A673 (cell line): ENCODE measurements around the gene LEP. TPM values are rescaled to one million over a fixed set of nuclear protein-coding genes. Genes with fewer than 3 reads are reported as not detected.

Experiments
- BruUV-seq: library from RNA; stranded (reverse); fragments of 400-500 nt; replicated peaks from 2 replicates; lab custom pipeline; 2021; lab: Mats Ljungman, UMichigan
- CTCF ChIA-PET: fragments of 300-600 bp; sonication (Branson Sonifier 250); formaldehyde crosslinking; loops from one replicate; lab custom pipeline; 2022; ENCODE audit warnings: antibody characterized with exemption; lab: Charles Lee
- POLR2A ChIA-PET: fragments of 300-600 bp; sonication (Branson Sonifier 250); formaldehyde crosslinking; loops from one replicate; lab custom pipeline; 2022; ENCODE audit warnings: antibody characterized with exemption; ENCODE audit not compliant: low non-redundant PET; lab: Charles Lee
- DNase-seq: peaks from one replicate; pipeline ENCODE4 v3.0.0-alpha.2; 2015; ENCODE audit warnings: low spot score
- H3K27ac ChIP-seq: fragments of 200-600 bp; sonication (generic); 2 replicates; pipeline ENCODE4 v1.5.1; 2016; ENCODE audit warnings: mixed run types, low read depth, mild to moderate bottlenecking, mixed read lengths, antibody characterized with exemption, low read length; ENCODE audit not compliant: poor library complexity, severe bottlenecking
- H3K27me3 ChIP-seq: fragments of 200-600 bp; sonication (generic); replicated peaks from 2 replicates; pipeline ENCODE4 v1.6.1; 2017; ENCODE audit warnings: mixed run types, low read depth, mild to moderate bottlenecking, mixed read lengths, antibody characterized with exemption, low read length; ENCODE audit not compliant: insufficient read depth, poor library complexity
- H3K36me3 ChIP-seq: fragments of 200-600 bp; sonication (generic); 2 replicates; pipeline ENCODE4 v1.6.1; 2016; ENCODE audit warnings: mixed run types, mild to moderate bottlenecking, mixed read lengths, antibody characterized with exemption, low read length; ENCODE audit not compliant: insufficient read depth, poor library complexity, severe bottlenecking
- H3K4me1 ChIP-seq: fragments of 200-600 bp; sonication (generic); 2 replicates; pipeline ENCODE4 v1.6.1; 2017; ENCODE audit warnings: mixed run types, mild to moderate bottlenecking, mixed read lengths, antibody characterized with exemption, low read length; ENCODE audit not compliant: insufficient read depth, poor library complexity, severe bottlenecking
- H3K4me3 ChIP-seq: fragments of 200-600 bp; sonication (generic); 2 replicates; pipeline ENCODE4 v1.5.1; 2016; ENCODE audit warnings: low read depth, mixed run types, mild to moderate bottlenecking, mixed read lengths, low read length; ENCODE audit not compliant: poor library complexity, severe bottlenecking
- H3K9me3 ChIP-seq: fragments of 200-600 bp; sonication (generic); 2 replicates; pipeline ENCODE4 v1.6.1; 2016; ENCODE audit warnings: mixed run types, low read depth, mild to moderate bottlenecking, mixed read lengths, antibody characterized with exemption, low read length; ENCODE audit not compliant: poor library complexity, severe bottlenecking
- CTCF ChIP-seq: fragments of 300-800, 200-600 bp; sonication (generic); conservative IDR thresholded peaks from 2 replicates; pipeline ENCODE4 v1.5.1; 2017; ENCODE audit warnings: low read depth, mild to moderate bottlenecking, antibody characterized with exemption, low read length, moderate library complexity, mixed read lengths
- EZH2 ChIP-seq: fragments of 200-600 bp; sonication (generic); IDR thresholded peaks from 2 replicates; pipeline ENCODE4 v1.6.1; 2017; ENCODE audit warnings: borderline replicate concordance, low read depth, mild to moderate bottlenecking, mixed read lengths, antibody characterized with exemption, low read length; ENCODE audit not compliant: poor library complexity, severe bottlenecking
- intact Hi-C: fragments of 100-400 bp; cut with micrococcal nuclease; formaldehyde crosslinking; loops from one replicate; pipeline ENCODE4 v1.10.0; 2022; ENCODE audit not compliant: unreplicated experiment
- total RNA-seq: library from RNA; stranded (reverse); gene quantifications from 2 replicates; pipeline ENCODE4 v1.2.3, GENCODE V29; 2021

Gene LEP
- total RNA-seq, 1 experiment from 2014 or later: not detected

- Histone ChIP-seq H3K36me3 (no peaks in the 10 kb centered on the region), H3K4me3 (no peak overlapping the region), H3K27ac (no peak overlapping the region), H3K27me3 (no peaks in the 10 kb centered on the region), H3K4me1 (no peaks in the 10 kb centered on the region), H3K9me3 (no peaks in the 10 kb centered on the region)
- no peak for DNase-seq
- POLR2A ChIA-PET: no interaction called here
- BruUV-seq: no TSS peak
- intact Hi-C loops: no loop called here
- CTCF ChIA-PET: interaction anchor here (2.4 kb wide), 1 partner anchor 76 kb away, joined by 30 read pairs; no protein-coding TSS in a partner anchor
- TF ChIP-seq CTCF (no peak), EZH2 (no peak)
Observed at GRCh38 chr7:128210590-128211570, 30.2 kb upstream of the LEP start.

GRCh38 chr7:128211626-128212025 lies 29.5 kb upstream of the LEP start:
- Histone ChIP-seq H3K4me3 (no peak overlapping the region), H3K27ac (no peak overlapping the region), H3K4me1 (no peaks in the 10 kb centered on the region), H3K9me3 (no peaks in the 10 kb centered on the region), H3K27me3 (no peaks in the 10 kb centered on the region), H3K36me3 (no peaks in the 10 kb centered on the region)
- no TSS peak for BruUV-seq
- no peak for TF ChIP-seq CTCF
- no peak for TF ChIP-seq EZH2
- CTCF ChIA-PET: no interaction called here
- intact Hi-C loops: no loop called here
- no peak for DNase-seq
- POLR2A ChIA-PET: interaction anchor here (0.6 kb wide), 1 partner anchor 167 kb away, joined by 3 read pairs; no protein-coding TSS in a partner anchor

- TF ChIP-seq EZH2 (no peak), CTCF (no peak)
- intact Hi-C loops: no loop called here
- Histone ChIP-seq H3K4me1 (no peaks in the 10 kb centered on the region), H3K27me3 (no peaks in the 10 kb centered on the region), H3K27ac (no peak overlapping the region), H3K9me3 (no peaks in the 10 kb centered on the region), H3K4me3 (no peak overlapping the region), H3K36me3 (no peaks in the 10 kb centered on the region)
- no peak for DNase-seq
- ChIA-PET CTCF (no interaction called here), POLR2A (no interaction called here)
- BruUV-seq: no TSS peak
Observed at GRCh38 chr7:128214463-128214862, 26.6 kb upstream of the LEP start.
